GM23248 (cell line): ENCODE data around the gene PNPLA5.

Source experiments
- EZH2 ChIP-seq: fragments of 200-600 bp; sonication (generic); IDR thresholded peaks from 2 replicates; pipeline ENCODE4 v1.6.1; 2018; ENCODE audit warnings: antibody characterized with exemption, mild to moderate bottlenecking; ENCODE audit not compliant: insufficient read depth, poor library complexity, severe bottlenecking
- EZH2phosphoT487 ChIP-seq: fragments of 200-600 bp; sonication (generic); IDR thresholded peaks from 2 replicates; pipeline ENCODE4 v1.6.1; 2018; ENCODE audit warnings: antibody characterized with exemption, moderate library complexity, mild to moderate bottlenecking, low read depth; ENCODE audit not compliant: insufficient read depth

- TF ChIP-seq EZH2, result no peak
- 0 out of 2 replicates have a peak, but pooled peaks have one; percentile 54 for TF ChIP-seq EZH2phosphoT487
These were observed 29.6 kb upstream of the PNPLA5 start for GRCh38 chr22:43921370-43921769.
